GM12878 (cell line): ENCODE measurements around the gene VEPH1. TPM values are rescaled to one million over a fixed set of nuclear protein-coding genes. Genes with fewer than 3 reads are reported as not detected.

Experiments
- ATAC-seq: fragments of 200-7000 bp; cut with Tn5 transposase; 3 replicates; pipeline ENCODE4 v1.9.1; 2020; ENCODE audit warnings: mild to moderate bottlenecking, moderate library complexity
- BruUV-seq: library from RNA; stranded (reverse); fragments of 400-500 nt; replicated peaks from 2 replicates; lab custom pipeline; 2021; lab: Mats Ljungman, UMichigan
- CTCF ChIA-PET: fragments of 300-600 bp; sonication (Branson Sonifier 250); formaldehyde crosslinking; extraction: SDS; loops from one replicate; lab custom pipeline; 2021; ENCODE audit warnings: inconsistent platforms; lab: Yijun Ruan, JAX
- POLR2A ChIA-PET: fragments of 350-600 bp; formaldehyde crosslinking; extraction: SDS; loops from one replicate; lab custom pipeline; 2021; ENCODE audit warnings: inconsistent platforms; lab: Charles Lee
- RAD21 ChIA-PET: fragments of 300-600 bp; sonication (Branson Sonifier 250); formaldehyde crosslinking; loops from one replicate; lab custom pipeline; 2023; ENCODE audit warnings: antibody characterized with exemption; ENCODE audit not compliant: unreplicated experiment; lab: Charles Lee
- SMC1A ChIA-PET: fragments of 300-600 bp; sonication (Branson Sonifier 250); formaldehyde crosslinking; loops from one replicate; lab custom pipeline; 2023; ENCODE audit not compliant: unreplicated experiment, uncharacterized antibody; lab: Charles Lee
- DNase-seq: peaks from one replicate; pipeline ENCODE4 v3.0.0-alpha.2; 2011; ENCODE audit warnings: low read depth, low spot score
- FAIRE-seq: peaks from 3 replicates; lab custom pipeline; 2011; peaks lifted over from hg19 to GRCh38; lab: Jason Lieb, UNC
- H2AFZ ChIP-seq: 2 replicates; pipeline ENCODE4 v1.6.0; 2011; ENCODE audit warnings: low read depth, low read length, control low read depth; ENCODE audit not compliant: control insufficient read depth
- H3K27ac ChIP-seq: 2 replicates; pipeline ENCODE4 v1.5.1; 2011; ENCODE audit warnings: control low read depth; ENCODE audit not compliant: control insufficient read depth, insufficient read depth
- H3K27me3 ChIP-seq, 2 experiments: replicated peaks in 1 of 2; 2 replicates each; pipeline versions ENCODE4 v1.6.0 to v1.6.1; 2011; ENCODE audit warnings: low read length in 1 of 2; ENCODE audit not compliant: control insufficient read depth in 2 of 2, insufficient read depth in 2 of 2
- H3K36me3 ChIP-seq, 2 experiments: 2 replicates each; pipeline ENCODE4 v1.5.1; 2011; ENCODE audit warnings: low read length in 1 of 2; ENCODE audit not compliant: control insufficient read depth in 2 of 2, insufficient read depth in 2 of 2
- H3K4me1 ChIP-seq: 2 replicates; pipeline ENCODE4 v1.6.1; 2011; ENCODE audit warnings: mild to moderate bottlenecking, low read length, moderate library complexity, mixed read lengths; ENCODE audit not compliant: control insufficient read depth, insufficient read depth
- H3K4me2 ChIP-seq: 2 replicates; pipeline ENCODE4 v1.6.0; 2011; ENCODE audit warnings: control low read depth; ENCODE audit not compliant: control insufficient read depth, insufficient read depth
- H3K4me3 ChIP-seq: fragments of 200-600 bp; sonication (generic); 2 replicates; pipeline ENCODE4 v1.5.1; 2016
- H3K79me2 ChIP-seq: 2 replicates; pipeline ENCODE4 v1.6.0; 2011; ENCODE audit warnings: low read length; ENCODE audit not compliant: control insufficient read depth, insufficient read depth
- H3K9ac ChIP-seq: 2 replicates; pipeline ENCODE4 v1.8.0; 2011; ENCODE audit warnings: low read length, control low read depth, mixed read lengths; ENCODE audit not compliant: control insufficient read depth, insufficient read depth
- H3K9me3 ChIP-seq: replicated peaks from 3 replicates; pipeline ENCODE4 v1.5.1; 2011; ENCODE audit warnings: mild to moderate bottlenecking, low read length; ENCODE audit not compliant: control insufficient read depth, insufficient read depth
- H4K20me1 ChIP-seq: 2 replicates; pipeline ENCODE4 v1.6.0; 2011; ENCODE audit not compliant: control insufficient read depth, insufficient read depth
- EED ChIP-seq: sonication (generic); IDR thresholded peaks from 2 replicates; pipeline ENCODE4 v1.6.1; 2016; ENCODE audit warnings: antibody characterized with exemption, low read depth
- IRF4 ChIP-seq: IDR thresholded peaks from 2 replicates; pipeline ENCODE4 v1.6.1; 2011; ENCODE audit warnings: low read depth, low read length
- MTA2 ChIP-seq: fragments of 450-650 bp; IDR thresholded peaks from 2 replicates; pipeline ENCODE4 v1.6.1; 2016; ENCODE audit warnings: low read depth, mild to moderate bottlenecking, moderate library complexity
- PAX8 ChIP-seq: fragments of 450-650 bp; IDR thresholded peaks from 2 replicates; pipeline ENCODE4 v1.6.1; 2017; ENCODE audit warnings: mild to moderate bottlenecking, moderate library complexity
- RUNX3 ChIP-seq: IDR thresholded peaks from 2 replicates; pipeline ENCODE4 v1.6.1; 2012; ENCODE audit warnings: low read length, inconsistent platforms
- SMARCA5 ChIP-seq: fragments of 450-650 bp; IDR thresholded peaks from 2 replicates; pipeline ENCODE4 v1.6.1; 2017; ENCODE audit warnings: mild to moderate bottlenecking
- TBL1XR1 ChIP-seq: IDR thresholded peaks from 2 replicates; pipeline ENCODE4 v1.6.1; 2012; ENCODE audit warnings: low read depth, low read length, improper control_type of control experiment
- TCF3 ChIP-seq: IDR thresholded peaks from 2 replicates; pipeline ENCODE4 v1.6.1; 2012; ENCODE audit warnings: low read depth, mild to moderate bottlenecking, low read length, borderline replicate concordance; ENCODE audit not compliant: insufficient read depth
- YBX1 ChIP-seq: fragments of 450-650 bp; IDR thresholded peaks from 2 replicates; pipeline ENCODE4 v1.6.1; 2016; ENCODE audit warnings: antibody characterized with exemption
- ZBED1 ChIP-seq: IDR thresholded peaks from 2 replicates; pipeline ENCODE4 v1.6.1; 2016; ENCODE audit warnings: borderline replicate concordance
- ZNF592 ChIP-seq: fragments of 450-650 bp; IDR thresholded peaks from 2 replicates; pipeline ENCODE4 v1.6.1; 2017; ENCODE audit warnings: mild to moderate bottlenecking, moderate library complexity
- in situ Hi-C: fragments of 300-500 bp; cut with MboI; formaldehyde crosslinking; loops from 9 replicates; pipeline ENCODE4 v1.14.3; 2018; ENCODE audit warnings: mixed read lengths
- intact Hi-C: fragments of 100-400 bp; cut with micrococcal nuclease; formaldehyde crosslinking; loops from one replicate; pipeline ENCODE4 v1.14.2; 2022; ENCODE audit not compliant: unreplicated experiment
- polyA plus RNA-seq, 11 experiments: library from polyadenylated mRNA; depleted of rRNA in 4 of 11; unstranded in 6 of 11; stranded (reverse) in 5 of 11; fragments of >200 nt; fragmentation: Nextera tagmentation in 4 of 11; fragmentation: Illumina TruSeq in 1 of 11; extraction: Ambion mirVana in 4 of 11; extraction: Trizol in 1 of 11; gene quantifications; 1 replicate in 1 of 11; 2 replicates in 10 of 11; pipeline versions ENCODE4 v1.2.1 to v1.2.3, GENCODE V29; 2011 to 2016; ENCODE audit warnings: inconsistent platforms in 2 of 11, missing spikeins in 2 of 11, low read depth in 1 of 11
- total RNA-seq, 4 experiments: library from RNA; depleted of rRNA in 3 of 4; stranded (reverse); fragments of >200 nt in 3 of 4; fragmentation: Illumina TruSeq in 1 of 4; extraction: Trizol in 1 of 4; gene quantifications; 2 replicates each; pipeline versions ENCODE4 v1.2.1 to v1.2.3, GENCODE V29; 2013 to 2021
- TF ChIP-seq, protein P1 (sequence below): fragments of 450-650 bp; IDR thresholded peaks from 2 replicates; pipeline ENCODE4 v1.6.1; 2017; ENCODE audit warnings: mild to moderate bottlenecking
- TF ChIP-seq, protein P2 (sequence below): fragments of 450-650 bp; IDR thresholded peaks from 2 replicates; pipeline ENCODE4 v1.6.1; 2018; ENCODE audit warnings: borderline replicate concordance, mild to moderate bottlenecking; ENCODE audit not compliant: partially characterized antibody

Gene VEPH1
- total and polyA plus RNA-seq, 10 of the 15 experiments (the other 5 are each of a cell fraction or from before 2014, with no cell fraction given), result 0.04 to 0.26 (median 0.17) TPM; not detected in 7

DNA sequence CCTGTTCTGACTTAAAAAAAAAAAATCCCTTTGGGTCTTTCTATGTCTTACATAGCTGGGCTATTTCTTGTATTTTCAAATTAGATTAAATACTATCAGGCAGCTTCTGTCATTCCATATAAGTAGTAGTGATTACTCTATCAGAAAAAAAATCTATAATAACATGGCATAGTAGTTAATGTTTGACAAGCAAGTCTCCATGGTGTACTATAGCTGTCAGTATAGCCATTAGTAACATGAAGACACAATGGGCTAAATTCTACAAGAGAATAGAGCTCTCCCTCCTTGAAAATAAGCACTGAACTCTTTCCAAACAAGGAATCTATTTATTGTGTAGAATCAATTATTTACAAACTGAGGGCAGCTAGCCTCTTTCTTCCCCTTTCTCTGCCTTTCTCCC is 19.4 kb upstream of the VEPH1 start (continued):
- TF ChIP-seq ZBED1, result no peak
- no peak for TF ChIP-seq IRF4
- no peak for TF ChIP-seq TBL1XR1
- no peak for TF ChIP-seq YBX1
- TF ChIP-seq, protein P1, sequence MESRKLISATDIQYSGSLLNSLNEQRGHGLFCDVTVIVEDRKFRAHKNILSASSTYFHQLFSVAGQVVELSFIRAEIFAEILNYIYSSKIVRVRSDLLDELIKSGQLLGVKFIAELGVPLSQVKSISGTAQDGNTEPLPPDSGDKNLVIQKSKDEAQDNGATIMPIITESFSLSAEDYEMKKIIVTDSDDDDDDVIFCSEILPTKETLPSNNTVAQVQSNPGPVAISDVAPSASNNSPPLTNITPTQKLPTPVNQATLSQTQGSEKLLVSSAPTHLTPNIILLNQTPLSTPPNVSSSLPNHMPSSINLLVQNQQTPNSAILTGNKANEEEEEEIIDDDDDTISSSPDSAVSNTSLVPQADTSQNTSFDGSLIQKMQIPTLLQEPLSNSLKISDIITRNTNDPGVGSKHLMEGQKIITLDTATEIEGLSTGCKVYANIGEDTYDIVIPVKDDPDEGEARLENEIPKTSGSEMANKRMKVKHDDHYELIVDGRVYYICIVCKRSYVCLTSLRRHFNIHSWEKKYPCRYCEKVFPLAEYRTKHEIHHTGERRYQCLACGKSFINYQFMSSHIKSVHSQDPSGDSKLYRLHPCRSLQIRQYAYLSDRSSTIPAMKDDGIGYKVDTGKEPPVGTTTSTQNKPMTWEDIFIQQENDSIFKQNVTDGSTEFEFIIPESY, result no peak
- no peak for TF ChIP-seq TCF3
- TF ChIP-seq EED, result no peak
- TF ChIP-seq MTA2, result no peak
- TF ChIP-seq, protein P2, sequence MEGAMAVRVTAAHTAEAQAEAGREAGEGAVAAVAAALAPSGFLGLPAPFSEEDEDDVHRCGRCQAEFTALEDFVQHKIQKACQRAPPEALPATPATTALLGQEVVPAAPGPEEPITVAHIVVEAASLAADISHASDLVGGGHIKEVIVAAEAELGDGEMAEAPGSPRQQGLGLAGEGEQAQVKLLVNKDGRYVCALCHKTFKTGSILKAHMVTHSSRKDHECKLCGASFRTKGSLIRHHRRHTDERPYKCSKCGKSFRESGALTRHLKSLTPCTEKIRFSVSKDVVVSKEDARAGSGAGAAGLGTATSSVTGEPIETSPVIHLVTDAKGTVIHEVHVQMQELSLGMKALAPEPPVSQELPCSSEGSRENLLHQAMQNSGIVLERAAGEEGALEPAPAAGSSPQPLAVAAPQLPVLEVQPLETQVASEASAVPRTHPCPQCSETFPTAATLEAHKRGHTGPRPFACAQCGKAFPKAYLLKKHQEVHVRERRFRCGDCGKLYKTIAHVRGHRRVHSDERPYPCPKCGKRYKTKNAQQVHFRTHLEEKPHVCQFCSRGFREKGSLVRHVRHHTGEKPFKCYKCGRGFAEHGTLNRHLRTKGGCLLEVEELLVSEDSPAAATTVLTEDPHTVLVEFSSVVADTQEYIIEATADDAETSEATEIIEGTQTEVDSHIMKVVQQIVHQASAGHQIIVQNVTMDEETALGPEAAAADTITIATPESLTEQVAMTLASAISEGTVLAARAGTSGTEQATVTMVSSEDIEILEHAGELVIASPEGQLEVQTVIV, result no peak
- TF ChIP-seq, all 136 proteins: peak for 0

DNA sequence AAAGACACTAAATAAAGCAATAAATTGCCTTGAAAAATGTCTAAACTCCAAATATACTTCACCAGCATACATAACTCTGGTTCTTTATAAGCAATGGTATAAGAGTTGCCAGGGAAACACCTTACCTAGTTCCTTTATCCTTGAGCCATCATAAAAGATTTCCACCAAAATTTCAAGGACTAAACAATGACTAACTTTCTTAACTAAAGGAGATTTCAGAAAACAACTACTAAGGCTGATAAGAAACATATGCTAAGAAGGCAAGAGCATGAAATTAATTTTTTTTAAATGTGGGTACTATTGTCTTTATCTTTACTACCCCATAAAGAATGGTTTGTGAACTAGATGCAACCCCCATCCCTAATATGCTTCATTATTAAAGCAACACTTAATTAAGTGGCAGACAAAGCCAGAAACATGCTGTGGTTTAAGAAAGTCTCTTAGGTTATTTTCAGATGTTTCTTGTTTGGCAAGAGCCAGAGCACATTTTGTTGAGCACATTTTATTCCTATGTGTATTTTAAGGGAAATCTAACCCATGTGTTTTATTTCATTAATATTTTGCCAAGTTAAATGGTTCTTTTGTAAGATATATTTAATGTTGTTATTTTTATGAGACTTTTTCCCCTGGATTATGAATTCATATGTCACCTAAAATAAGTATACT is 17.4 kb upstream of the VEPH1 start:
- ATAC-seq, result no peak
- no peak for DNase-seq
- ChIA-PET POLR2A (no interaction called here), RAD21 (no interaction called here), SMC1A (interaction anchor here (1.0 kb wide), 1 partner anchor 141 kb away, joined by 3 read pairs; no protein-coding TSS in a partner anchor), CTCF (no interaction called here)
- intact Hi-C loops, result no loop called here
- H3K9ac ChIP-seq, result no peak overlapping the region
- H4K20me1 ChIP-seq, result no peaks in the 10 kb centered on the region
- H3K27ac ChIP-seq, result no peak overlapping the region
- no peaks in the 10 kb centered on the region for H3K4me1 ChIP-seq
- no peak for FAIRE-seq
- H3K4me3 ChIP-seq, result no peak overlapping the region
- no peaks in the 10 kb centered on the region for H3K79me2 ChIP-seq
- no peak overlapping the region for H2AFZ ChIP-seq
- TF ChIP-seq ZNF592 (no peak), EED (no peak), PAX8 (no peak), RUNX3 (no peak), SMARCA5 (no peak)
- no peaks in the 10 kb centered on the region for H3K27me3 ChIP-seq
- no TSS peak for BruUV-seq
- H3K4me2 ChIP-seq, result no peak overlapping the region
- H3K9me3 ChIP-seq, result no peaks in the 10 kb centered on the region
- no peaks in the 10 kb centered on the region for H3K36me3 ChIP-seq
- in situ Hi-C loops, result no loop called here
